HEK293 (cell line): ENCODE measurements around the gene TMUB1.

Source experiments
- CTCF ChIA-PET: fragments of 350-600 bp; formaldehyde crosslinking; extraction: SDS; loops from one replicate; lab custom pipeline; 2021; ENCODE audit warnings: antibody characterized with exemption; lab: Yijun Ruan, JAX
- POLR2A ChIA-PET: fragments of 300-600 bp; formaldehyde crosslinking; extraction: SDS; loops from one replicate; lab custom pipeline; 2020; ENCODE audit warnings: antibody characterized with exemption, inconsistent platforms; lab: Yijun Ruan, JAX
- H3K27ac ChIP-seq: fragments of 200-500 bp; sonication (Bioruptor generic); 2 replicates; pipeline ENCODE4 v1.5.1; 2014; ENCODE audit warnings: low read depth, low read length, control low read depth, inconsistent platforms; ENCODE audit errors: extremely low read depth
- H3K36me3 ChIP-seq, 2 experiments: fragments of 200-500 bp in 1 of 2; sonication (Bioruptor generic) in 1 of 2; 1 replicate in 1 of 2; 2 replicates in 1 of 2; pipeline ENCODE4 v1.5.1; 2014 to 2017; ENCODE audit warnings: inconsistent platforms in 2 of 2, low read length in 2 of 2; ENCODE audit not compliant: control insufficient read depth in 2 of 2, insufficient read depth in 1 of 2
- H3K4me1 ChIP-seq: fragments of 200-500 bp; sonication (Bioruptor generic); 2 replicates; pipeline ENCODE4 v1.5.1; 2014; ENCODE audit warnings: mild to moderate bottlenecking, low read length, inconsistent platforms; ENCODE audit not compliant: control insufficient read depth, insufficient read depth
- H3K4me3 ChIP-seq: 2 replicates; pipeline ENCODE4 v1.5.1; 2011; ENCODE audit warnings: low read depth, mild to moderate bottlenecking, control low read depth, low read length, moderate library complexity
- H3K9me3 ChIP-seq: fragments of 200-500 bp; sonication (Bioruptor generic); 2 replicates; pipeline ENCODE4 v1.5.1; 2014; ENCODE audit warnings: low read depth, low read length, inconsistent platforms; ENCODE audit not compliant: control insufficient read depth, insufficient read depth
- FEZF1 ChIP-seq: fragments of 450-650 bp; formaldehyde crosslinking; IDR thresholded peaks from 2 replicates; pipeline ENCODE4 v1.5.1; 2016; ENCODE audit warnings: missing biosample characterization, missing genetic modification characterization
- GLI2 ChIP-seq: fragments of 450-650 bp; formaldehyde crosslinking; IDR thresholded peaks from 2 replicates; pipeline ENCODE4; 2017; ENCODE audit warnings: missing biosample characterization, missing genetic modification characterization, low read depth, borderline replicate concordance
- GLIS1 ChIP-seq: fragments of 450-650 bp; formaldehyde crosslinking; IDR thresholded peaks from 2 replicates; pipeline ENCODE4 v1.5.1; 2016; ENCODE audit warnings: missing biosample characterization, missing genetic modification characterization
- HOXC10 ChIP-seq: sonication (generic); formaldehyde crosslinking; IDR thresholded peaks from 2 replicates; pipeline ENCODE4 v1.8.1; 2023; ENCODE audit warnings: mild to moderate bottlenecking, missing genetic modification reagents
- IKZF3 ChIP-seq: fragments of 450-650 bp; IDR thresholded peaks from 2 replicates; pipeline ENCODE4 v1.5.0; 2018; ENCODE audit warnings: missing biosample characterization, mild to moderate bottlenecking, missing genetic modification characterization, moderate library complexity
- KLF1 ChIP-seq: fragments of 450-650 bp; formaldehyde crosslinking; IDR thresholded peaks from 2 replicates; pipeline ENCODE4 v1.5.1; 2016; ENCODE audit warnings: missing biosample characterization, missing genetic modification characterization
- ZIC2 ChIP-seq: fragments of 450-650 bp; formaldehyde crosslinking; IDR thresholded peaks from 2 replicates; pipeline ENCODE4 v1.5.1; 2016; ENCODE audit warnings: missing biosample characterization, missing genetic modification characterization
- ZNF112 ChIP-seq: fragments of 450-650 bp; formaldehyde crosslinking; IDR thresholded peaks from 2 replicates; pipeline ENCODE4 v1.5.0; 2017; ENCODE audit warnings: missing biosample characterization, missing genetic modification characterization
- ZNF24 ChIP-seq: fragments of 450-650 bp; formaldehyde crosslinking; IDR thresholded peaks from 2 replicates; pipeline ENCODE4 v1.5.1; 2016; ENCODE audit warnings: missing biosample characterization, missing genetic modification characterization
- ZNF341 ChIP-seq: fragments of 450-650 bp; formaldehyde crosslinking; IDR thresholded peaks from 2 replicates; pipeline ENCODE4; 2016; ENCODE audit warnings: low read depth, missing biosample characterization, missing genetic modification characterization
- ZNF423 ChIP-seq: fragments of 450-650 bp; formaldehyde crosslinking; IDR thresholded peaks from 2 replicates; pipeline ENCODE4 v1.5.1; 2016; ENCODE audit warnings: missing biosample characterization, missing genetic modification characterization
- ZNF530 ChIP-seq: fragments of 450-650 bp; formaldehyde crosslinking; IDR thresholded peaks from 2 replicates; pipeline ENCODE4 v1.5.1; 2016; ENCODE audit warnings: low read depth, missing biosample characterization, missing genetic modification characterization
- ZNF600 ChIP-seq: fragments of 450-650 bp; formaldehyde crosslinking; IDR thresholded peaks from 2 replicates; pipeline ENCODE4 v1.5.1; 2016; ENCODE audit warnings: missing biosample characterization, missing genetic modification characterization
- ZNF707 ChIP-seq: fragments of 450-650 bp; formaldehyde crosslinking; IDR thresholded peaks from 2 replicates; pipeline ENCODE4 v1.5.1; 2016; ENCODE audit warnings: missing biosample characterization, missing genetic modification characterization
- ZNF747 ChIP-seq: fragments of 450-650 bp; formaldehyde crosslinking; IDR thresholded peaks from 2 replicates; pipeline ENCODE4 v1.5.1; 2016; ENCODE audit warnings: missing biosample characterization, missing genetic modification characterization
- ZNF837 ChIP-seq: fragments of 450-650 bp; formaldehyde crosslinking; IDR thresholded peaks from 2 replicates; pipeline ENCODE4 v1.5.1; 2016; ENCODE audit warnings: missing biosample characterization, missing genetic modification characterization
- TF ChIP-seq, protein P1 (sequence below): fragments of 450-650 bp; formaldehyde crosslinking; IDR thresholded peaks from 2 replicates; pipeline ENCODE4 v1.5.1; 2016; ENCODE audit warnings: missing biosample characterization, missing genetic modification characterization
- TF ChIP-seq, protein P2 (sequence below): fragments of 450-650 bp; formaldehyde crosslinking; IDR thresholded peaks from 2 replicates; pipeline ENCODE4 v1.5.1; 2016; ENCODE audit warnings: missing biosample characterization, missing genetic modification characterization

The TMUB1 gene

GRCh38 chr7:151100921-151101320 is 17.6 kb upstream of the TMUB1 start:
- POLR2A ChIA-PET: no interaction called here
- no peak overlapping the region for H3K4me3 ChIP-seq
- H3K4me1 ChIP-seq: no peaks in the 10 kb centered on the region
- TF ChIP-seq ZNF530 (tag by site-specific recombination) (no peak), ZIC2 (peak; percentile 50; the same call in 1 of the 2 replicates)
- peaks cover 0 to 33% of the 10 kb centered on the region in 2 experiments; a peak in 2 of 3 replicates for H3K36me3 ChIP-seq
- CTCF ChIA-PET: interaction anchor here (0.6 to 4.0 kb wide), 3 partner anchors 10 to 131 kb away, joined by 3 to 23 read pairs (median 3); no protein-coding TSS in a partner anchor
- H3K9me3 ChIP-seq: no peaks in the 10 kb centered on the region
- H3K27ac ChIP-seq: no peak overlapping the region

- POLR2A ChIA-PET: no interaction called here
- H3K27ac ChIP-seq: no peak overlapping the region
Observed at GRCh38 chr7:151099486-151100211, 16.4 kb upstream of the TMUB1 start.

DNA sequence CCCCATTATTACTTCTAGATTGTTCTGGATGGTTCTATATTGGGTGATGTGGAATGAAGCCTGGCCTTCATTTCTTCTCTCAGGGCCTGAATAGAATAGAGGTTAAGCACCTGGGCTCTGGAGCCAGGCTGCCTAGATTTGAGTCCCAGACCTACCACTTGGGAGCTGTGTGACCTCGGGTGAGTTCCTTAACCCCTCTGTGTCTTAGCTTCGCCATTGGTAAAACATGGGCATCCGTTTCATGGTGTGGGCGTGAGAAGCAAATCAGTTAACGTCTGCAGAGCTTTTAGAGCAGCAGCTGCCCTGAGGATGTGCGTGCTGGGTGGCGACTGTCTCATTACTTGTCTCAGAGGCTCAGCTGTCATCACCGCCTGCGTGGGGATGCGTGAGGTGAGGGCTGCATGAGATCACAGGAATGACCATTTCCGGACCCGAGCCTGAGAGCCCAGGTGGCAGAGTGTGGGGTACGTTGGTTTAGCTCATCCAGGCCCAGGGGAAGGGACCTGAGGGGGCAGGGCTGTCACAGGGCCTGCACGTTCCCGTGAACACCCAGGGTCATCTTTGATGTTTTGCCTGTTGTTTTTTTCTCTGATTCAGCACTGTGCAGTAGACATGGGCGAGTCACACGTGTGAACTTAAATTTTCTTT is 12.7 kb upstream of the TMUB1 start:
- TF ChIP-seq ZNF837 (no peak), ZNF24 (no peak), KLF1 (tag by site-specific recombination) (no peak), GLI2 (no peak), HOXC10 (no peak), ZNF423 (no peak), ZNF707 (tag by site-specific recombination) (no peak)
- ChIA-PET POLR2A (no interaction called here), CTCF (interaction anchor here (0.5 to 2.7 kb wide), 4 partner anchors 15 to 219 kb away, joined by 3 to 10 read pairs (median 4); no protein-coding TSS in a partner anchor)
- H3K27ac ChIP-seq: no peak overlapping the region
- H3K4me3 ChIP-seq: no peak overlapping the region
- no peaks in the 10 kb centered on the region for H3K4me1 ChIP-seq
- peaks cover 0 to 40% of the 10 kb centered on the region in 2 experiments; a peak in 2 of 3 replicates for H3K36me3 ChIP-seq
- H3K9me3 ChIP-seq: no peaks in the 10 kb centered on the region

More at GRCh38 chr7:151099486-151100211, 16.4 kb upstream of the TMUB1 start:
- H3K36me3 ChIP-seq: peaks cover 0 to 28% of the 10 kb centered on the region in 2 experiments; a peak in 2 of 3 replicates
- H3K4me1 ChIP-seq: no peaks in the 10 kb centered on the region
- TF ChIP-seq ZNF600 (peak; percentile 71), GLIS1 (tag by site-specific recombination) (peak; percentile 47), ZNF112 (tag by site-specific recombination) (no peak), IKZF3 (tag by site-specific recombination) (0 out of 2 replicates have a peak, but pooled peaks have one; percentile 29), ZIC2 (0 out of 2 replicates have a peak, but pooled peaks have one; percentile 5), ZNF341 (tag by site-specific recombination) (peak; percentile 27), ZNF747 (tag by site-specific recombination) (no peak), FEZF1 (tag by site-specific recombination) (no peak)
- TF ChIP-seq, protein P1, sequence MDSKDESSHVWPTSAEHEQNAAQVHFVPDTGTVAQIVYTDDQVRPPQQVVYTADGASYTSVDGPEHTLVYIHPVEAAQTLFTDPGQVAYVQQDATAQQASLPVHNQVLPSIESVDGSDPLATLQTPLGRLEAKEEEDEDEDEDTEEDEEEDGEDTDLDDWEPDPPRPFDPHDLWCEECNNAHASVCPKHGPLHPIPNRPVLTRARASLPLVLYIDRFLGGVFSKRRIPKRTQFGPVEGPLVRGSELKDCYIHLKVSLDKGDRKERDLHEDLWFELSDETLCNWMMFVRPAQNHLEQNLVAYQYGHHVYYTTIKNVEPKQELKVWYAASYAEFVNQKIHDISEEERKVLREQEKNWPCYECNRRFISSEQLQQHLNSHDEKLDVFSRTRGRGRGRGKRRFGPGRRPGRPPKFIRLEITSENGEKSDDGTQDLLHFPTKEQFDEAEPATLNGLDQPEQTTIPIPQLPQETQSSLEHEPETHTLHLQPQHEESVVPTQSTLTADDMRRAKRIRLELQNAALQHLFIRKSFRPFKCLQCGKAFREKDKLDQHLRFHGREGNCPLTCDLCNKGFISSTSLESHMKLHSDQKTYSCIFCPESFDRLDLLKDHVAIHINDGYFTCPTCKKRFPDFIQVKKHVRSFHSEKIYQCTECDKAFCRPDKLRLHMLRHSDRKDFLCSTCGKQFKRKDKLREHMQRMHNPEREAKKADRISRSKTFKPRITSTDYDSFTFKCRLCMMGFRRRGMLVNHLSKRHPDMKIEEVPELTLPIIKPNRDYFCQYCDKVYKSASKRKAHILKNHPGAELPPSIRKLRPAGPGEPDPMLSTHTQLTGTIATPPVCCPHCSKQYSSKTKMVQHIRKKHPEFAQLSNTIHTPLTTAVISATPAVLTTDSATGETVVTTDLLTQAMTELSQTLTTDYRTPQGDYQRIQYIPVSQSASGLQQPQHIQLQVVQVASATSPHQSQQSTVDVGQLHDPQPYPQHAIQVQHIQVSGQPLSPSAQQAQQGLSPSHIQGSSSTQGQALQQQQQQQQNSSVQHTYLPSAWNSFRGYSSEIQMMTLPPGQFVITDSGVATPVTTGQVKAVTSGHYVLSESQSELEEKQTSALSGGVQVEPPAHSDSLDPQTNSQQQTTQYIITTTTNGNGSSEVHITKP (tag by site-specific recombination): peak; percentile 92
- TF ChIP-seq, protein P2, sequence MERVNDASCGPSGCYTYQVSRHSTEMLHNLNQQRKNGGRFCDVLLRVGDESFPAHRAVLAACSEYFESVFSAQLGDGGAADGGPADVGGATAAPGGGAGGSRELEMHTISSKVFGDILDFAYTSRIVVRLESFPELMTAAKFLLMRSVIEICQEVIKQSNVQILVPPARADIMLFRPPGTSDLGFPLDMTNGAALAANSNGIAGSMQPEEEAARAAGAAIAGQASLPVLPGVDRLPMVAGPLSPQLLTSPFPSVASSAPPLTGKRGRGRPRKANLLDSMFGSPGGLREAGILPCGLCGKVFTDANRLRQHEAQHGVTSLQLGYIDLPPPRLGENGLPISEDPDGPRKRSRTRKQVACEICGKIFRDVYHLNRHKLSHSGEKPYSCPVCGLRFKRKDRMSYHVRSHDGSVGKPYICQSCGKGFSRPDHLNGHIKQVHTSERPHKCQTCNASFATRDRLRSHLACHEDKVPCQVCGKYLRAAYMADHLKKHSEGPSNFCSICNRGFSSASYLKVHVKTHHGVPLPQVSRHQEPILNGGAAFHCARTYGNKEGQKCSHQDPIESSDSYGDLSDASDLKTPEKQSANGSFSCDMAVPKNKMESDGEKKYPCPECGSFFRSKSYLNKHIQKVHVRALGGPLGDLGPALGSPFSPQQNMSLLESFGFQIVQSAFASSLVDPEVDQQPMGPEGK: 0 out of 2 replicates have a peak, but pooled peaks have one; percentile 29
- H3K4me3 ChIP-seq: no peak overlapping the region
- H3K9me3 ChIP-seq: no peaks in the 10 kb centered on the region
- CTCF ChIA-PET: interaction anchor here (0.6 to 4.0 kb wide), 2 partner anchors 11 to 15 kb away, joined by 3 to 23 read pairs; no protein-coding TSS in a partner anchor
